SJSA1 (cell line): ENCODE data around the gene FAM124B. TPM values are rescaled to one million over a fixed set of nuclear protein-coding genes. Genes with fewer than 3 reads are reported as not detected.

Experiments used
- DNase-seq, 2 experiments: peaks; one replicate each; pipeline ENCODE4 v3.0.0-alpha.2; 2015 to 2020; ENCODE audit warnings: low spot score in 2 of 2, low read depth in 1 of 2
- H3K27ac ChIP-seq: fragments of 250-450 bp; sonication (Bioruptor Pico); 2 replicates; pipeline ENCODE4 v1.5.1; 2020; ENCODE audit warnings: mild to moderate bottlenecking, moderate library complexity
- H3K27me3 ChIP-seq: fragments of 250-450 bp; sonication (Bioruptor Pico); replicated peaks from 2 replicates; pipeline ENCODE4 v1.5.1; 2020; ENCODE audit warnings: mild to moderate bottlenecking, moderate library complexity
- H3K36me3 ChIP-seq: fragments of 250-450 bp; sonication (Bioruptor Pico); 2 replicates; pipeline ENCODE4 v1.5.1; 2020; ENCODE audit warnings: mild to moderate bottlenecking
- H3K4me1 ChIP-seq: fragments of 250-450 bp; sonication (Bioruptor Pico); replicated peaks from 2 replicates; pipeline ENCODE4 v1.6.1; 2021; ENCODE audit warnings: mild to moderate bottlenecking
- H3K4me3 ChIP-seq: fragments of 250-450 bp; sonication (Bioruptor Pico); 2 replicates; pipeline ENCODE4 v1.5.1; 2020; ENCODE audit warnings: mild to moderate bottlenecking
- H3K9me3 ChIP-seq: fragments of 250-450 bp; sonication (Bioruptor Pico); replicated peaks from 2 replicates; pipeline ENCODE4 v1.5.1; 2020; ENCODE audit warnings: mild to moderate bottlenecking
- total RNA-seq: library from RNA; depleted of rRNA; stranded (reverse); fragments of >200 nt; shearing (Covaris generic); gene quantifications from 2 replicates; pipeline ENCODE4 v1.2.3, GENCODE V29; 2014

Gene FAM124B
- total RNA-seq, 1 experiment from 2014 or later = not detected

- Histone ChIP-seq H3K9me3 (no peaks in the 10 kb centered on the region), H3K27ac (no peak overlapping the region)
These were observed 27.0 kb upstream of the FAM124B start for GRCh38 chr2:224428787-224429440.

GRCh38 chr2:224427471-224427870 is 25.6 kb upstream of the FAM124B start:
- Histone ChIP-seq H3K27ac (no peak overlapping the region), H3K9me3 (no peaks in the 10 kb centered on the region)

More at GRCh38 chr2:224428787-224429440, 27.0 kb upstream of the FAM124B start:
- no peaks in the 10 kb centered on the region for H3K4me1 ChIP-seq
- H3K36me3 ChIP-seq = no peaks in the 10 kb centered on the region
- H3K4me3 ChIP-seq = no peak overlapping the region
- DNase-seq = no peak
- no peaks in the 10 kb centered on the region for H3K27me3 ChIP-seq

GRCh38 chr2:224426656-224427055 is 24.7 kb upstream of the FAM124B start:
- no peaks in the 10 kb centered on the region for H3K27me3 ChIP-seq
- no peak overlapping the region for H3K4me3 ChIP-seq
- no peak for DNase-seq
- no peaks in the 10 kb centered on the region for H3K36me3 ChIP-seq
- no peak overlapping the region for H3K27ac ChIP-seq
- H3K9me3 ChIP-seq = no peaks in the 10 kb centered on the region
- no peaks in the 10 kb centered on the region for H3K4me1 ChIP-seq

More at GRCh38 chr2:224427471-224427870, 25.6 kb upstream of the FAM124B start:
- no peaks in the 10 kb centered on the region for H3K36me3 ChIP-seq
- H3K4me1 ChIP-seq = no peaks in the 10 kb centered on the region
- H3K4me3 ChIP-seq = no peak overlapping the region
- no peaks in the 10 kb centered on the region for H3K27me3 ChIP-seq
- no peak for DNase-seq

GRCh38 chr2:224421065-224421464 is 19.2 kb upstream of the FAM124B start:
- no peaks in the 10 kb centered on the region for H3K36me3 ChIP-seq
- H3K4me1 ChIP-seq = no peaks in the 10 kb centered on the region
- H3K27ac ChIP-seq = no peak overlapping the region
- no peak for DNase-seq
- no peaks in the 10 kb centered on the region for H3K9me3 ChIP-seq
- no peak overlapping the region for H3K4me3 ChIP-seq
- H3K27me3 ChIP-seq = no peaks in the 10 kb centered on the region

- Histone ChIP-seq H3K36me3 (no peaks in the 10 kb centered on the region), H3K9me3 (no peaks in the 10 kb centered on the region), H3K27me3 (no peaks in the 10 kb centered on the region), H3K4me1 (no peaks in the 10 kb centered on the region), H3K4me3 (no peak overlapping the region), H3K27ac (no peak overlapping the region)
- DNase-seq = no peak
These were observed 16.0 kb upstream of the FAM124B start for GRCh38 chr2:224417947-224418346.

- Histone ChIP-seq H3K4me3 (no peak overlapping the region), H3K27ac (no peak overlapping the region), H3K36me3 (no peaks in the 10 kb centered on the region), H3K4me1 (peaks cover 4% of the 10 kb centered on the region; the same call in 1 of the 2 replicates), H3K9me3 (no peaks in the 10 kb centered on the region), H3K27me3 (no peaks in the 10 kb centered on the region)
- no peak for DNase-seq
These were observed 15.4 kb upstream of the FAM124B start for GRCh38 chr2:224417361-224417729.

GRCh38 chr2:224416656-224417360 is 14.9 kb upstream of the FAM124B start:
- Histone ChIP-seq H3K27ac (no peak overlapping the region), H3K9me3 (no peaks in the 10 kb centered on the region), H3K36me3 (no peaks in the 10 kb centered on the region), H3K4me3 (no peak overlapping the region), H3K27me3 (no peaks in the 10 kb centered on the region), H3K4me1 (peaks cover 7% of the 10 kb centered on the region)
- DNase-seq = no peak

- no peaks in the 10 kb centered on the region for H3K27me3 ChIP-seq
- DNase-seq = no peak
- H3K9me3 ChIP-seq = no peaks in the 10 kb centered on the region
- H3K4me1 ChIP-seq = peaks cover 7% of the 10 kb centered on the region
- H3K36me3 ChIP-seq = no peaks in the 10 kb centered on the region
- no peak overlapping the region for H3K27ac ChIP-seq
- H3K4me3 ChIP-seq = no peak overlapping the region
These were observed 11.5 kb upstream of the FAM124B start for GRCh38 chr2:224413381-224413780.

- Histone ChIP-seq H3K27me3 (no peaks in the 10 kb centered on the region), H3K4me3 (no peak overlapping the region), H3K36me3 (no peaks in the 10 kb centered on the region), H3K9me3 (no peaks in the 10 kb centered on the region), H3K27ac (no peak overlapping the region), H3K4me1 (peaks cover 7% of the 10 kb centered on the region)
- DNase-seq = no peak
These were observed 10.5 kb upstream of the FAM124B start for GRCh38 chr2:224412141-224413015.

GRCh38 chr2:224410946-224411561 is 9.1 kb upstream of the FAM124B start:
- Histone ChIP-seq H3K9me3 (no peaks in the 10 kb centered on the region), H3K27me3 (no peaks in the 10 kb centered on the region), H3K27ac (no peak overlapping the region), H3K4me3 (no peak overlapping the region), H3K4me1 (peaks cover 7% of the 10 kb centered on the region), H3K36me3 (no peaks in the 10 kb centered on the region)
- DNase-seq = no peak

- Histone ChIP-seq H3K27me3 (no peaks in the 10 kb centered on the region), H3K4me1 (peaks cover 7% of the 10 kb centered on the region), H3K36me3 (no peaks in the 10 kb centered on the region), H3K27ac (no peak overlapping the region), H3K9me3 (no peaks in the 10 kb centered on the region; the same call in 1 of the 2 replicates), H3K4me3 (no peak overlapping the region)
- DNase-seq = no peak
These were observed 6.8 kb upstream of the FAM124B start for GRCh38 chr2:224408676-224409075.

GRCh38 chr2:224407241-224407701 is 5.4 kb upstream of the FAM124B start:
- Histone ChIP-seq H3K4me1 (peaks cover 3% of the 10 kb centered on the region), H3K27ac (no peak overlapping the region), H3K4me3 (no peak overlapping the region), H3K9me3 (no peaks in the 10 kb centered on the region; the same call in 1 of the 2 replicates), H3K36me3 (no peaks in the 10 kb centered on the region), H3K27me3 (no peaks in the 10 kb centered on the region)
- no peak for DNase-seq

GRCh38 chr2:224405841-224406370 is 4.0 kb upstream of the FAM124B start:
- H3K9me3 ChIP-seq = no peaks in the 10 kb centered on the region; the same call in 1 of the 2 replicates
- 0 out of 2 replicates have a peak, but pooled peaks cover 3% of the 10 kb centered on the region for H3K4me1 ChIP-seq
- no peaks in the 10 kb centered on the region for H3K36me3 ChIP-seq
- H3K4me3 ChIP-seq = no peak overlapping the region
- DNase-seq = no peak
- H3K27ac ChIP-seq = no peak overlapping the region
- no peaks in the 10 kb centered on the region for H3K27me3 ChIP-seq
